A673 (cell line): ENCODE data around the gene OPN1MW3.

ENCODE experiments used
- EZH2 ChIP-seq: fragments of 200-600 bp; sonication (generic); IDR thresholded peaks from 2 replicates; pipeline ENCODE4 v1.6.1; 2017; ENCODE audit warnings: borderline replicate concordance, low read depth, mild to moderate bottlenecking, mixed read lengths, antibody characterized with exemption, low read length; ENCODE audit not compliant: poor library complexity, severe bottlenecking
- TF ChIP-seq, protein P1 (sequence below): fragments of 300-800, 200-600 bp; sonication (generic); conservative IDR thresholded peaks from 2 replicates; pipeline ENCODE4 v1.5.1; 2017; ENCODE audit warnings: low read depth, mild to moderate bottlenecking, antibody characterized with exemption, low read length, moderate library complexity, mixed read lengths

DNA sequence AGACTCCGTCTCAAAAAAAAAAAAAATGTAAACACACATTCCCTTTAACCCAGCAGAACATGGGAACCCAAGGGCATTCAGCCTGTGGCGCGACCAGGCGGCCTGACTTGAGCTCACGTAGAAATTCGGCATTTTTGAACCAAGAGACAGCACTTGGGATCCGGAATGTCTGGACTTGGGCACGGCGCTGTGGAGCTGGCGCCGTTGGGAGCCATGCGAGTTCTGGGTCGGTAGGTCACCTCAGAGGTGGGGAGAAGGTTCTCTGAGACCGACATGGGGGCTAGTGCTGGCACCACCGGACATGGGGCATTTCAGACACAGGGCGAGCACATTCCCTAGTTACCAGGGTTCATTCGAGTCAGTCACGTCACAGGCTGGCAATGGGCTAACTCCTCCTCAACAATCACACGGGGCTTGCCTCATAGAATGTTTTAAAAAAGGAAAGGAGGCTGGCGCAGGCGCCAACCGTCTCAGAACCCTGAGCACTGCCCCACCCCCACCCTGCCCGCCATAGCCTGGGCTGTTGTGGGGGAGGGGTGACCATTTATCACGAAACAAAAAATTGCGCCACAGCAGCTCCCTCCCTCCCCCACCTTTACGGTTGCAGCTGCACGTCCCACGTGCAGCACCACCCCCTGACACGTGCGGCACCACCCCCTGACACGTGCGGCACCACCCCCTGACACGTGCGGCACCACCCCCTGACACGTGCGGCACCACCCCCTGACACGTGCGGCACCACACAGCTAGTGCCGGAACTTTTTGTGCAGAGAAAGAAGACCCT, 37.6 kb downstream of the OPN1MW3 start, which contains the start of gene TEX28:
- TF ChIP-seq, protein P1, sequence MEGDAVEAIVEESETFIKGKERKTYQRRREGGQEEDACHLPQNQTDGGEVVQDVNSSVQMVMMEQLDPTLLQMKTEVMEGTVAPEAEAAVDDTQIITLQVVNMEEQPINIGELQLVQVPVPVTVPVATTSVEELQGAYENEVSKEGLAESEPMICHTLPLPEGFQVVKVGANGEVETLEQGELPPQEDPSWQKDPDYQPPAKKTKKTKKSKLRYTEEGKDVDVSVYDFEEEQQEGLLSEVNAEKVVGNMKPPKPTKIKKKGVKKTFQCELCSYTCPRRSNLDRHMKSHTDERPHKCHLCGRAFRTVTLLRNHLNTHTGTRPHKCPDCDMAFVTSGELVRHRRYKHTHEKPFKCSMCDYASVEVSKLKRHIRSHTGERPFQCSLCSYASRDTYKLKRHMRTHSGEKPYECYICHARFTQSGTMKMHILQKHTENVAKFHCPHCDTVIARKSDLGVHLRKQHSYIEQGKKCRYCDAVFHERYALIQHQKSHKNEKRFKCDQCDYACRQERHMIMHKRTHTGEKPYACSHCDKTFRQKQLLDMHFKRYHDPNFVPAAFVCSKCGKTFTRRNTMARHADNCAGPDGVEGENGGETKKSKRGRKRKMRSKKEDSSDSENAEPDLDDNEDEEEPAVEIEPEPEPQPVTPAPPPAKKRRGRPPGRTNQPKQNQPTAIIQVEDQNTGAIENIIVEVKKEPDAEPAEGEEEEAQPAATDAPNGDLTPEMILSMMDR: no peak
- no peak for TF ChIP-seq EZH2
